Fibroblast of skin of right biceps (primary cell): ENCODE results near the gene UBE3B.

Source experiments
- DNase-seq: peaks from one replicate; pipeline ENCODE4 v3.0.0-alpha.2; 2013

UBE3B gene

GRCh38 chr12:109534456-109534855 lies 57.0 kb downstream of the UBE3B start:
- no peak for DNase-seq

GRCh38 chr12:109535231-109535862 lies 57.9 kb downstream of the UBE3B start:
- no peak for DNase-seq

GRCh38 chr12:109535863-109536250 lies 58.4 kb downstream of the UBE3B start:
- DNase-seq = no peak

GRCh38 chr12:109537136-109537535 lies 59.7 kb downstream of the UBE3B start:
- no peak for DNase-seq

- DNase-seq = no peak
Observed at GRCh38 chr12:109538191-109538863, 60.9 kb downstream of the UBE3B start.

- peak; percentile 79 for DNase-seq
Observed at GRCh38 chr12:109539508-109539907, 62.1 kb downstream of the UBE3B start.

- DNase-seq = no peak
Observed at GRCh38 chr12:109540526-109541412, 63.3 kb downstream of the UBE3B start.

- DNase-seq = peak; percentile 8
Observed at GRCh38 chr12:109541413-109541726, 63.9 kb downstream of the UBE3B start.

GRCh38 chr12:109542014-109542413 lies 64.6 kb downstream of the UBE3B start:
- DNase-seq = peak; percentile 82

GRCh38 chr12:109542876-109543275 lies 65.4 kb downstream of the UBE3B start:
- DNase-seq = no peak

- no peak for DNase-seq
Observed at GRCh38 chr12:109544955-109545531, 67.6 kb downstream of the UBE3B start.

- no peak for DNase-seq
Observed at GRCh38 chr12:109545826-109546225, 68.4 kb downstream of the UBE3B start.

- DNase-seq = no peak
Observed at GRCh38 chr12:109547286-109547685, 69.9 kb downstream of the UBE3B start.

GRCh38 chr12:109548258-109548657 lies 70.8 kb downstream of the UBE3B start:
- no peak for DNase-seq

- DNase-seq = no peak
Observed at GRCh38 chr12:109549613-109550270, 72.3 kb downstream of the UBE3B start.

- no peak for DNase-seq
Observed at GRCh38 chr12:109550281-109550680, 72.8 kb downstream of the UBE3B start.

GRCh38 chr12:109551108-109551507 lies 73.7 kb downstream of the UBE3B start:
- no peak for DNase-seq

GRCh38 chr12:109552971-109553370 lies 75.5 kb downstream of the UBE3B start:
- DNase-seq = no peak

- no peak for DNase-seq
Observed at GRCh38 chr12:109553483-109553882, 76.0 kb downstream of the UBE3B start.

- no peak for DNase-seq
Observed at GRCh38 chr12:109553906-109554500, 76.6 kb downstream of the UBE3B start.

GRCh38 chr12:109554761-109555160 lies 77.3 kb downstream of the UBE3B start:
- DNase-seq = no peak
